GM23338 (cell line): ENCODE measurements around the gene KRT81. TPM values are rescaled to one million over a fixed set of nuclear protein-coding genes. Genes with fewer than 3 reads are reported as not detected.

Experiments
- ATAC-seq: fragments of 200-7000 bp; cut with Tn5 transposase; 3 replicates; pipeline ENCODE4 v1.9.1; 2020
- DNase-seq: peaks from one replicate; pipeline ENCODE4 v3.0.0-alpha.2; 2015; ENCODE audit warnings: low spot score
- H2AFZ ChIP-seq: fragments of 200-600 bp; sonication (generic); 2 replicates; pipeline ENCODE4 v1.8.0; 2016; ENCODE audit warnings: antibody characterized with exemption, mild to moderate bottlenecking, moderate library complexity
- H3F3A ChIP-seq: fragments of 200-600 bp; sonication (generic); replicated peaks from 2 replicates; pipeline ENCODE4 v1.8.0; 2017; ENCODE audit warnings: antibody characterized with exemption, mixed run types, low read depth
- H3K27ac ChIP-seq: fragments of 200-600 bp; sonication (generic); 2 replicates; pipeline ENCODE4 v1.6.1; 2016; ENCODE audit warnings: low read depth
- H3K27me3 ChIP-seq: fragments of 200-600 bp; sonication (generic); 2 replicates; pipeline ENCODE4 v1.8.0; 2016; ENCODE audit warnings: mild to moderate bottlenecking, mixed run types, moderate library complexity; ENCODE audit not compliant: insufficient read depth
- H3K36me3 ChIP-seq: fragments of 200-600 bp; sonication (generic); 2 replicates; pipeline ENCODE4 v1.8.0; 2016; ENCODE audit warnings: mild to moderate bottlenecking; ENCODE audit not compliant: insufficient read depth
- H3K4me1 ChIP-seq: fragments of 200-600 bp; sonication (generic); 2 replicates; pipeline ENCODE4 v1.8.0; 2016; ENCODE audit warnings: mild to moderate bottlenecking, moderate library complexity; ENCODE audit not compliant: insufficient read depth
- H3K4me2 ChIP-seq: fragments of 200-600 bp; sonication (generic); 2 replicates; pipeline ENCODE4 v1.7.1; 2017; ENCODE audit warnings: mixed run types
- H3K4me3 ChIP-seq: fragments of 200-600 bp; sonication (generic); 2 replicates; pipeline ENCODE4 v1.6.1; 2016; ENCODE audit warnings: mixed run types
- H3K79me2 ChIP-seq: fragments of 200-600 bp; sonication (generic); replicated peaks from 2 replicates; pipeline ENCODE4 v1.8.0; 2017; ENCODE audit warnings: mild to moderate bottlenecking; ENCODE audit not compliant: insufficient read depth
- H3K9me2 ChIP-seq: fragments of 200-600 bp; sonication (generic); 2 replicates; pipeline ENCODE4 v1.8.0; 2017; ENCODE audit not compliant: insufficient read depth
- H4K20me1 ChIP-seq: fragments of 200-600 bp; sonication (generic); replicated peaks from 2 replicates; pipeline ENCODE4 v1.8.0; 2017; ENCODE audit warnings: mild to moderate bottlenecking; ENCODE audit not compliant: insufficient read depth
- H3K27ac Mint-ChIP-seq: 2 replicates; pipeline ENCODE4 v1.8.0; 2020; ENCODE audit warnings: inconsistent platforms, mild to moderate bottlenecking, moderate library complexity, mixed read lengths
- H3K27me3 Mint-ChIP-seq: 3 replicates; pipeline ENCODE4 v1.8.0; 2022; ENCODE audit warnings: low read depth, mild to moderate bottlenecking, moderate library complexity, mixed read lengths, inconsistent platforms; ENCODE audit not compliant: insufficient read depth, poor library complexity
- H3K36me3 Mint-ChIP-seq: 3 replicates; pipeline ENCODE4 v1.8.0; 2021; ENCODE audit warnings: low read depth, mild to moderate bottlenecking, inconsistent platforms, moderate library complexity, mixed read lengths
- H3K4me1 Mint-ChIP-seq: 3 replicates; pipeline ENCODE4 v1.8.0; 2020; ENCODE audit warnings: mild to moderate bottlenecking, inconsistent platforms, mixed read lengths
- H3K4me3 Mint-ChIP-seq: 3 replicates; pipeline ENCODE4 v1.8.0; 2021; ENCODE audit warnings: moderate library complexity, mild to moderate bottlenecking, inconsistent platforms, mixed read lengths
- H3K9me3 Mint-ChIP-seq: 3 replicates; pipeline ENCODE4 v1.8.0; 2020; ENCODE audit warnings: moderate library complexity, mild to moderate bottlenecking, inconsistent platforms, mixed read lengths
- CREB1 ChIP-seq: fragments of 250-450 bp; sonication (Bioruptor Pico); IDR thresholded peaks from 2 replicates; pipeline ENCODE4 v1.5.0; 2020; ENCODE audit warnings: low read depth, mild to moderate bottlenecking, moderate library complexity
- JUNB ChIP-seq: IDR thresholded peaks from one replicate; pipeline ENCODE4 v1.6.1; 2016; ENCODE audit warnings: antibody characterized with exemption; ENCODE audit not compliant: unreplicated experiment
- NANOG ChIP-seq: IDR thresholded peaks from 2 replicates; pipeline ENCODE4 v1.6.1; 2016; ENCODE audit warnings: antibody characterized with exemption, borderline replicate concordance
- POLR2AphosphoS5 ChIP-seq: IDR thresholded peaks from 2 replicates; pipeline ENCODE4 v1.6.1; 2016; ENCODE audit warnings: antibody characterized with exemption, low read depth
- STAT1 ChIP-seq: IDR thresholded peaks from one replicate; pipeline ENCODE4 v1.6.1; 2016; ENCODE audit warnings: antibody characterized with exemption; ENCODE audit not compliant: unreplicated experiment
- ZNF114 ChIP-seq: fragments of 250-450 bp; sonication (Bioruptor Pico); IDR thresholded peaks from 2 replicates; pipeline ENCODE4 v1.5.0; 2020; ENCODE audit warnings: mild to moderate bottlenecking, moderate library complexity
- ZNF331 ChIP-seq: fragments of 250-450 bp; sonication (Bioruptor Pico); IDR thresholded peaks from 2 replicates; pipeline ENCODE4 v1.5.0; 2020; ENCODE audit warnings: low read depth, mild to moderate bottlenecking, moderate library complexity
- polyA plus RNA-seq: library from polyadenylated mRNA; unstranded; fragments of >200 nt; fragmentation: Nextera tagmentation; extraction: Ambion mirVana; gene quantifications from 2 replicates; pipeline ENCODE4 v1.2.1, GENCODE V29; 2016
- total RNA-seq: library from RNA; depleted of rRNA; stranded (reverse); fragments of >200 nt; shearing (Covaris generic); gene quantifications from 2 replicates; pipeline ENCODE4 v1.2.3, GENCODE V29; 2014
- TF ChIP-seq, protein P1 (sequence below): IDR thresholded peaks from one replicate; pipeline ENCODE4 v1.6.1; 2018; ENCODE audit warnings: antibody characterized with exemption; ENCODE audit not compliant: unreplicated experiment
- TF ChIP-seq, protein P2 (sequence below): IDR thresholded peaks from 2 replicates; pipeline ENCODE4 v1.6.1; 2016; ENCODE audit warnings: antibody characterized with exemption
- TF ChIP-seq, protein P3 (sequence below), 2 experiments: fragments of 200-600 bp in 1 of 2; sonication (generic) in 1 of 2; conservative IDR thresholded peaks; 2 replicates each; pipeline versions ENCODE4 v1.5.1 to v1.6.1; 2016 to 2017; ENCODE audit warnings: antibody characterized with exemption in 2 of 2, low read depth in 2 of 2, mild to moderate bottlenecking in 2 of 2, moderate library complexity in 1 of 2

The KRT81 gene
- total and polyA plus RNA-seq, 2 experiments from 2014 or later: not detected

DNA sequence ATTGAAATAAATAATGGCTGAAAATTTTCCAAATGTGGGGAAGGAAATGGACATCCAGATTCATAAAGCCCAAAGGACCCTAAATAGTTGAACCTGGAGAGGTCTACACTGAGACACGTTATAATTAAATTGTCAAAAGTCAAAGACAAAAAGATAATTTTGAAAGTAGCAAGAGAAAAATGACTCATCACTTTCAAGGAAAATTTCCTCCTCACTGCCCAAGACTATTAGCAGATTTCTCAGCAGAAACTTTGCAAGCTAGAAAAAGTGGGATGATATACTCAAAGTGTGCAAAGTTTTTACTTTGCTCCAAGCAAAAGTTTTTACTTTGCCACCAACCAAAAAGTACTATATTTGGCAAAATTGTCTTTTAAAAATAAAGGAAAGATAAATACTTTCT lies 45.7 kb upstream of the KRT81 start:
- TF ChIP-seq ZNF114: no peak
- TF ChIP-seq CREB1 (CRISPR knock-in tag): no peak
- TF ChIP-seq, protein P1, sequence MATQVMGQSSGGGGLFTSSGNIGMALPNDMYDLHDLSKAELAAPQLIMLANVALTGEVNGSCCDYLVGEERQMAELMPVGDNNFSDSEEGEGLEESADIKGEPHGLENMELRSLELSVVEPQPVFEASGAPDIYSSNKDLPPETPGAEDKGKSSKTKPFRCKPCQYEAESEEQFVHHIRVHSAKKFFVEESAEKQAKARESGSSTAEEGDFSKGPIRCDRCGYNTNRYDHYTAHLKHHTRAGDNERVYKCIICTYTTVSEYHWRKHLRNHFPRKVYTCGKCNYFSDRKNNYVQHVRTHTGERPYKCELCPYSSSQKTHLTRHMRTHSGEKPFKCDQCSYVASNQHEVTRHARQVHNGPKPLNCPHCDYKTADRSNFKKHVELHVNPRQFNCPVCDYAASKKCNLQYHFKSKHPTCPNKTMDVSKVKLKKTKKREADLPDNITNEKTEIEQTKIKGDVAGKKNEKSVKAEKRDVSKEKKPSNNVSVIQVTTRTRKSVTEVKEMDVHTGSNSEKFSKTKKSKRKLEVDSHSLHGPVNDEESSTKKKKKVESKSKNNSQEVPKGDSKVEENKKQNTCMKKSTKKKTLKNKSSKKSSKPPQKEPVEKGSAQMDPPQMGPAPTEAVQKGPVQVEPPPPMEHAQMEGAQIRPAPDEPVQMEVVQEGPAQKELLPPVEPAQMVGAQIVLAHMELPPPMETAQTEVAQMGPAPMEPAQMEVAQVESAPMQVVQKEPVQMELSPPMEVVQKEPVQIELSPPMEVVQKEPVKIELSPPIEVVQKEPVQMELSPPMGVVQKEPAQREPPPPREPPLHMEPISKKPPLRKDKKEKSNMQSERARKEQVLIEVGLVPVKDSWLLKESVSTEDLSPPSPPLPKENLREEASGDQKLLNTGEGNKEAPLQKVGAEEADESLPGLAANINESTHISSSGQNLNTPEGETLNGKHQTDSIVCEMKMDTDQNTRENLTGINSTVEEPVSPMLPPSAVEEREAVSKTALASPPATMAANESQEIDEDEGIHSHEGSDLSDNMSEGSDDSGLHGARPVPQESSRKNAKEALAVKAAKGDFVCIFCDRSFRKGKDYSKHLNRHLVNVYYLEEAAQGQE: no peak
- H3K27ac Mint-ChIP-seq: no peak overlapping the region
- no peak overlapping the region for H2AFZ ChIP-seq

DNA sequence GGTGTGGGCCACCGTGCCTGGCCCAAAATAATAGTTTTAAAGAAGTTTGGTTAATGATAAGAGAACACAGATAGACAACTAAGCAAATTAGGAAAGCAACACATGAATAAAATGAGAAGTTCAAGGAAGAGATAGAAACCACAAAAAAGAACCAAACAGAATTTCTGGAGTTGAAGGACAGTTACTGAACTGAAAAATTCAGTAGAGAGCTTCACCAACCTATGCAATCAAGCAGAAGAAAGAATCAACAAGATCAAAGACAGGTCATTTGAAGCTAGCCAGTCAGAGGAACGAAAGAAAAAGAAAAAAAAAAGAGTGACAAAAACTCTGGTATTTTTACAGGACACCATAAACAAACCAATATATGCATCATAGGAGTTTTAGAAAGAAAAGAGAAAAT lies 45.3 kb upstream of the KRT81 start:
- Histone ChIP-seq H2AFZ (no peak overlapping the region), H3K4me2 (no peak overlapping the region), H3K36me3 (no peaks in the 10 kb centered on the region), H4K20me1 (no peaks in the 10 kb centered on the region), H3K27ac (no peak overlapping the region), H3F3A (no peaks in the 10 kb centered on the region), H3K79me2 (no peaks in the 10 kb centered on the region), H3K4me1 (peaks cover 7% of the 10 kb centered on the region; the same call in 1 of the 2 replicates), H3K27me3 (no peaks in the 10 kb centered on the region), H3K4me3 (no peak overlapping the region), H3K9me2 (no peaks in the 10 kb centered on the region)
- H3K27ac Mint-ChIP-seq: no peak overlapping the region
- peaks cover 6% of the 10 kb centered on the region for H3K27me3 Mint-ChIP-seq
- DNase-seq: no peak
- no peaks in the 10 kb centered on the region for H3K9me3 Mint-ChIP-seq
- H3K36me3 Mint-ChIP-seq: no peaks in the 10 kb centered on the region
- no peak for ATAC-seq
- no peak overlapping the region for H3K4me3 Mint-ChIP-seq
- H3K4me1 Mint-ChIP-seq: peaks cover 8% of the 10 kb centered on the region; the same call in 2 of the 3 replicates
- TF ChIP-seq JUNB (no peak), ZNF331 (CRISPR knock-in tag) (no peak), NANOG (no peak), CREB1 (CRISPR knock-in tag) (no peak), POLR2AphosphoS5 (no peak), ZNF114 (no peak), STAT1 (no peak)
- TF ChIP-seq, protein P2, sequence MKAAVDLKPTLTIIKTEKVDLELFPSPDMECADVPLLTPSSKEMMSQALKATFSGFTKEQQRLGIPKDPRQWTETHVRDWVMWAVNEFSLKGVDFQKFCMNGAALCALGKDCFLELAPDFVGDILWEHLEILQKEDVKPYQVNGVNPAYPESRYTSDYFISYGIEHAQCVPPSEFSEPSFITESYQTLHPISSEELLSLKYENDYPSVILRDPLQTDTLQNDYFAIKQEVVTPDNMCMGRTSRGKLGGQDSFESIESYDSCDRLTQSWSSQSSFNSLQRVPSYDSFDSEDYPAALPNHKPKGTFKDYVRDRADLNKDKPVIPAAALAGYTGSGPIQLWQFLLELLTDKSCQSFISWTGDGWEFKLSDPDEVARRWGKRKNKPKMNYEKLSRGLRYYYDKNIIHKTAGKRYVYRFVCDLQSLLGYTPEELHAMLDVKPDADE: no peak
- TF ChIP-seq, protein P3, sequence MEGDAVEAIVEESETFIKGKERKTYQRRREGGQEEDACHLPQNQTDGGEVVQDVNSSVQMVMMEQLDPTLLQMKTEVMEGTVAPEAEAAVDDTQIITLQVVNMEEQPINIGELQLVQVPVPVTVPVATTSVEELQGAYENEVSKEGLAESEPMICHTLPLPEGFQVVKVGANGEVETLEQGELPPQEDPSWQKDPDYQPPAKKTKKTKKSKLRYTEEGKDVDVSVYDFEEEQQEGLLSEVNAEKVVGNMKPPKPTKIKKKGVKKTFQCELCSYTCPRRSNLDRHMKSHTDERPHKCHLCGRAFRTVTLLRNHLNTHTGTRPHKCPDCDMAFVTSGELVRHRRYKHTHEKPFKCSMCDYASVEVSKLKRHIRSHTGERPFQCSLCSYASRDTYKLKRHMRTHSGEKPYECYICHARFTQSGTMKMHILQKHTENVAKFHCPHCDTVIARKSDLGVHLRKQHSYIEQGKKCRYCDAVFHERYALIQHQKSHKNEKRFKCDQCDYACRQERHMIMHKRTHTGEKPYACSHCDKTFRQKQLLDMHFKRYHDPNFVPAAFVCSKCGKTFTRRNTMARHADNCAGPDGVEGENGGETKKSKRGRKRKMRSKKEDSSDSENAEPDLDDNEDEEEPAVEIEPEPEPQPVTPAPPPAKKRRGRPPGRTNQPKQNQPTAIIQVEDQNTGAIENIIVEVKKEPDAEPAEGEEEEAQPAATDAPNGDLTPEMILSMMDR (conservative IDR thresholded peaks at IDR 0.05; ENCODE audit: low read depth in 2 of 2): no peak
- TF ChIP-seq, protein P1: no peak

More for the DNA sequence above, 45.7 kb upstream of the KRT81 start:
- DNase-seq: no peak
- H3K27ac ChIP-seq: no peak overlapping the region
- no peaks in the 10 kb centered on the region for H3K36me3 ChIP-seq
- H3K79me2 ChIP-seq: no peaks in the 10 kb centered on the region
- peaks cover 7% of the 10 kb centered on the region; the same call in 1 of the 2 replicates for H3K4me1 ChIP-seq
- no peaks in the 10 kb centered on the region for H3K27me3 ChIP-seq
- Mint-ChIP-seq H3K27me3 (peaks cover 6% of the 10 kb centered on the region), H3K4me3 (no peak overlapping the region), H3K36me3 (no peaks in the 10 kb centered on the region), H3K9me3 (no peaks in the 10 kb centered on the region), H3K4me1 (peaks cover 8% of the 10 kb centered on the region; the same call in 2 of the 3 replicates)
- H3K4me2 ChIP-seq: no peak overlapping the region
- no peaks in the 10 kb centered on the region for H3K9me2 ChIP-seq
- ATAC-seq: no peak
- H3F3A ChIP-seq: no peaks in the 10 kb centered on the region
- no peak overlapping the region for H3K4me3 ChIP-seq
- H4K20me1 ChIP-seq: no peaks in the 10 kb centered on the region
